ENCODE data around the gene RBL2. TPM values are rescaled to one million over a fixed set of nuclear protein-coding genes. Genes with fewer than 3 reads are reported as not detected.

The RBL2 gene
- total and polyA plus RNA-seq, 2 of the 8 experiments (the other 6 are each of a cell fraction or from before 2014, with no cell fraction given), result 13.9 to 22.1 TPM

DNA sequence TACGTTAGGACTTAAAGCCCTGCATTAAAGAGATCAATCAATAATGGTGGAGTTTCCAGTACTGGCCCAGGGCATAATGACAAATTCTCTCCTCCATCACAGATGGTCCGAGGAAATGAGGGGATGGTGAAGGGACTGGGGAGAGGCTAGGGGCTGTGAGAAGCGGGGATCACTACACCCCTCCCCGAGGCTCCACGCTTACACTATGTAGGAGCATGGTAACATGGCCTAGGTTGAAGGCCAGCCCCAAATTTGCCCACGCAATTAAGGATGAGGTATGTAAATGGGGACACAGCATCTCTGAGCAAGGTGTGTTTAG is 76.8 kb downstream of the RBL2 start (continued):
- no peak for TF ChIP-seq SAP30 (IDR thresholded peaks at IDR 0.05; ENCODE audit: insufficient read depth, insufficient replicate concordance, low read length)
- TF ChIP-seq CHD1 (IDR thresholded peaks at IDR 0.05; ENCODE audit: low read depth, low read length), result no peak
- TF ChIP-seq FOSL1 (IDR thresholded peaks at IDR 0.05; ENCODE audit: insufficient read depth, low read depth, low read length), result no peak
- TF ChIP-seq PHF8 (conservative IDR thresholded peaks at IDR 0.05; ENCODE audit: low read depth, low read length), result no peak
- TF ChIP-seq, protein P1, sequence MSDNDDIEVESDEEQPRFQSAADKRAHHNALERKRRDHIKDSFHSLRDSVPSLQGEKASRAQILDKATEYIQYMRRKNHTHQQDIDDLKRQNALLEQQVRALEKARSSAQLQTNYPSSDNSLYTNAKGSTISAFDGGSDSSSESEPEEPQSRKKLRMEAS (IDR thresholded peaks at IDR 0.05), result no peak
- TF ChIP-seq RAD21 (IDR thresholded peaks at IDR 0.05 in 1 of 2, conservative IDR thresholded peaks at IDR 0.05 in 1 of 2; ENCODE audit: low read depth in 2 of 2, low read length in 2 of 2), result no peak
- TF ChIP-seq EP300 (IDR thresholded peaks at IDR 0.05; ENCODE audit: borderline replicate concordance in 1 of 2, low read depth in 2 of 2, low read length in 2 of 2), result no peak
